ENCODE results near the gene CTIF. TPM values are rescaled to one million over a fixed set of nuclear protein-coding genes. Genes with fewer than 3 reads are reported as not detected.

The CTIF gene
- total RNA-seq, 1 donor = 86.4 TPM

GRCh38 chr18:48699761-48700160 lies 160.9 kb downstream of the CTIF start:
- no peak overlapping the region for H3K4me3 ChIP-seq (ENCODE audit: low read depth, low read length)
- no peak for DNase-seq (ENCODE audit: low read depth)
- TF ChIP-seq CTCF (IDR thresholded peaks at IDR 0.05; ENCODE audit: insufficient read depth, low read depth, low read length) = no peak

- H3K4me3 ChIP-seq (ENCODE audit: low read depth, low read length) = no peak overlapping the region
- TF ChIP-seq CTCF (IDR thresholded peaks at IDR 0.05; ENCODE audit: insufficient read depth, low read depth, low read length) = no peak
- no peak for DNase-seq (ENCODE audit: low read depth)
These were observed 161.6 kb downstream of the CTIF start for GRCh38 chr18:48700446-48700845.

GRCh38 chr18:48702346-48703027 lies 163.7 kb downstream of the CTIF start:
- TF ChIP-seq CTCF (IDR thresholded peaks at IDR 0.05; ENCODE audit: insufficient read depth, low read depth, low read length) = no peak
- no peak for DNase-seq (ENCODE audit: low read depth)
- no peak overlapping the region for H3K4me3 ChIP-seq (ENCODE audit: low read depth, low read length)

- no peak for DNase-seq (ENCODE audit: low read depth)
- H3K4me3 ChIP-seq (ENCODE audit: low read depth, low read length) = no peak overlapping the region
- TF ChIP-seq CTCF (IDR thresholded peaks at IDR 0.05; ENCODE audit: insufficient read depth, low read depth, low read length) = no peak
These were observed 164.2 kb downstream of the CTIF start for GRCh38 chr18:48703028-48703386.

GRCh38 chr18:48703418-48703817 lies 164.6 kb downstream of the CTIF start:
- no peak for DNase-seq (ENCODE audit: low read depth)
- H3K4me3 ChIP-seq (ENCODE audit: low read depth, low read length) = no peak overlapping the region
- no peak for TF ChIP-seq CTCF (IDR thresholded peaks at IDR 0.05; ENCODE audit: insufficient read depth, low read depth, low read length)

GRCh38 chr18:48705043-48705442 lies 166.2 kb downstream of the CTIF start:
- TF ChIP-seq CTCF (IDR thresholded peaks at IDR 0.05; ENCODE audit: insufficient read depth, low read depth, low read length) = no peak
- no peak for DNase-seq (ENCODE audit: low read depth)
- no peak overlapping the region for H3K4me3 ChIP-seq (ENCODE audit: low read depth, low read length)

- DNase-seq (ENCODE audit: low read depth) = no peak
- TF ChIP-seq CTCF (IDR thresholded peaks at IDR 0.05; ENCODE audit: insufficient read depth, low read depth, low read length) = no peak
- H3K4me3 ChIP-seq (ENCODE audit: low read depth, low read length) = no peak overlapping the region
These were observed 166.7 kb downstream of the CTIF start for GRCh38 chr18:48705531-48705930.

Data from fibroblast of villous mesenchyme (primary cell).